Measurements from ENCODE around the gene DNAH6. TPM values are rescaled to one million over a fixed set of nuclear protein-coding genes. Genes with fewer than 3 reads are reported as not detected.

Gene DNAH6
- total RNA-seq, 1 experiment from 2014 or later, result 0.39 TPM

GRCh38 chr2:84723831-84724230 is 207.5 kb downstream of the DNAH6 start:
- DNase-seq (ENCODE audit: low spot score) (no peak), ATAC-seq (no peak)
- CTCF ChIA-PET, result interaction anchor here (1.1 kb wide), 1 partner anchor 18 kb away, joined by 3 read pairs; no protein-coding TSS in a partner anchor
- no peak for TF ChIP-seq ELF4 (CRISPR knock-in tag; IDR thresholded peaks at IDR 0.05; ENCODE audit: low read depth)
- no peak for TF ChIP-seq SMAD4 (CRISPR knock-in tag; IDR thresholded peaks at IDR 0.05)
- no peak for TF ChIP-seq PRDM15 (CRISPR knock-in tag; IDR thresholded peaks at IDR 0.05)
- TF ChIP-seq E2F5 (CRISPR knock-in tag; IDR thresholded peaks at IDR 0.05), result no peak
- TF ChIP-seq ZNF532 (CRISPR knock-in tag; IDR thresholded peaks at IDR 0.05; ENCODE audit: borderline replicate concordance), result no peak
- no peak for TF ChIP-seq ATF3 (CRISPR knock-in tag; conservative IDR thresholded peaks at IDR 0.05)
- TF ChIP-seq NFYB (CRISPR knock-in tag; conservative IDR thresholded peaks at IDR 0.05; ENCODE audit: low read depth), result no peak
- TF ChIP-seq TEAD1 (CRISPR knock-in tag; IDR thresholded peaks at IDR 0.05), result no peak
- no peak for TF ChIP-seq ZNF423 (CRISPR knock-in tag; IDR thresholded peaks at IDR 0.05)
- TF ChIP-seq GTF2I (CRISPR knock-in tag; conservative IDR thresholded peaks at IDR 0.05), result no peak
- no peak for TF ChIP-seq MXD4 (CRISPR knock-in tag; IDR thresholded peaks at IDR 0.05; ENCODE audit: borderline replicate concordance)
- TF ChIP-seq ERG (CRISPR knock-in tag; IDR thresholded peaks at IDR 0.05), result no peak
- H3K4me1 Mint-ChIP-seq, result no peaks in the 10 kb centered on the region
- no peaks in the 10 kb centered on the region; the same call in 1 of the 2 replicates for H3K27me3 Mint-ChIP-seq (ENCODE audit: low read depth)
- POLR2A ChIA-PET, result no interaction called here
- H3K36me3 Mint-ChIP-seq, result no peaks in the 10 kb centered on the region
- no peak overlapping the region for H3K27ac Mint-ChIP-seq
- peaks cover 3% of the 10 kb centered on the region; the same call in 1 of the 2 replicates for H3K9me3 Mint-ChIP-seq
- H3K4me3 Mint-ChIP-seq, result no peak overlapping the region

- Mint-ChIP-seq H3K4me1 (no peaks in the 10 kb centered on the region), H3K4me3 (no peak overlapping the region), H3K36me3 (no peaks in the 10 kb centered on the region), H3K27ac (no peak overlapping the region), H3K9me3 (peaks cover under 1% of the 10 kb centered on the region; the same call in 1 of the 2 replicates), H3K27me3 (ENCODE audit: low read depth) (no peaks in the 10 kb centered on the region; the same call in 1 of the 2 replicates)
- POLR2A ChIA-PET, result no interaction called here
- DNase-seq (ENCODE audit: low spot score), result no peak
- ATAC-seq, result no peak
- CTCF ChIA-PET, result no interaction called here
- no peak for TF ChIP-seq GABPB1 (CRISPR knock-in tag; IDR thresholded peaks at IDR 0.05)
- no peak for TF ChIP-seq USF2 (CRISPR knock-in tag; IDR thresholded peaks at IDR 0.05)
- no peak for TF ChIP-seq STAT6 (CRISPR knock-in tag; conservative IDR thresholded peaks at IDR 0.05; ENCODE audit: low read depth)
- no peak for TF ChIP-seq PREB (CRISPR knock-in tag; IDR thresholded peaks at IDR 0.05; ENCODE audit: borderline replicate concordance)
- TF ChIP-seq ZSCAN18 (CRISPR knock-in tag; IDR thresholded peaks at IDR 0.05), result no peak
- no peak for TF ChIP-seq ETV6 (CRISPR knock-in tag; IDR thresholded peaks at IDR 0.05)
Observed at GRCh38 chr2:84725717-84726116, 209.4 kb downstream of the DNAH6 start.

Data from WTC11 (cell line).